AG09309 (cell line): Measurements from ENCODE around the gene ZNF672.

Source experiments
- DNase-seq: peaks from one replicate; pipeline ENCODE4 v3.0.0-alpha.2; 2010; ENCODE audit warnings: low read depth
- H3K4me3 ChIP-seq: 2 replicates; pipeline ENCODE4 v1.5.1; 2011; ENCODE audit warnings: mild to moderate bottlenecking, low read depth, low read length, moderate library complexity; ENCODE audit not compliant: control insufficient read depth
- TF ChIP-seq, protein P1 (sequence below): IDR thresholded peaks from 2 replicates; pipeline ENCODE4 v1.5.1; 2011; ENCODE audit warnings: mild to moderate bottlenecking, low read depth, low read length, inconsistent platforms; ENCODE audit not compliant: insufficient read depth, control insufficient read depth; ENCODE audit errors: missing control alignments

The ZNF672 gene

GRCh38 chr1:248814351-248814750 is 23.7 kb upstream of the ZNF672 start:
- DNase-seq: no peak
- TF ChIP-seq, protein P1, sequence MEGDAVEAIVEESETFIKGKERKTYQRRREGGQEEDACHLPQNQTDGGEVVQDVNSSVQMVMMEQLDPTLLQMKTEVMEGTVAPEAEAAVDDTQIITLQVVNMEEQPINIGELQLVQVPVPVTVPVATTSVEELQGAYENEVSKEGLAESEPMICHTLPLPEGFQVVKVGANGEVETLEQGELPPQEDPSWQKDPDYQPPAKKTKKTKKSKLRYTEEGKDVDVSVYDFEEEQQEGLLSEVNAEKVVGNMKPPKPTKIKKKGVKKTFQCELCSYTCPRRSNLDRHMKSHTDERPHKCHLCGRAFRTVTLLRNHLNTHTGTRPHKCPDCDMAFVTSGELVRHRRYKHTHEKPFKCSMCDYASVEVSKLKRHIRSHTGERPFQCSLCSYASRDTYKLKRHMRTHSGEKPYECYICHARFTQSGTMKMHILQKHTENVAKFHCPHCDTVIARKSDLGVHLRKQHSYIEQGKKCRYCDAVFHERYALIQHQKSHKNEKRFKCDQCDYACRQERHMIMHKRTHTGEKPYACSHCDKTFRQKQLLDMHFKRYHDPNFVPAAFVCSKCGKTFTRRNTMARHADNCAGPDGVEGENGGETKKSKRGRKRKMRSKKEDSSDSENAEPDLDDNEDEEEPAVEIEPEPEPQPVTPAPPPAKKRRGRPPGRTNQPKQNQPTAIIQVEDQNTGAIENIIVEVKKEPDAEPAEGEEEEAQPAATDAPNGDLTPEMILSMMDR: no peak

DNA sequence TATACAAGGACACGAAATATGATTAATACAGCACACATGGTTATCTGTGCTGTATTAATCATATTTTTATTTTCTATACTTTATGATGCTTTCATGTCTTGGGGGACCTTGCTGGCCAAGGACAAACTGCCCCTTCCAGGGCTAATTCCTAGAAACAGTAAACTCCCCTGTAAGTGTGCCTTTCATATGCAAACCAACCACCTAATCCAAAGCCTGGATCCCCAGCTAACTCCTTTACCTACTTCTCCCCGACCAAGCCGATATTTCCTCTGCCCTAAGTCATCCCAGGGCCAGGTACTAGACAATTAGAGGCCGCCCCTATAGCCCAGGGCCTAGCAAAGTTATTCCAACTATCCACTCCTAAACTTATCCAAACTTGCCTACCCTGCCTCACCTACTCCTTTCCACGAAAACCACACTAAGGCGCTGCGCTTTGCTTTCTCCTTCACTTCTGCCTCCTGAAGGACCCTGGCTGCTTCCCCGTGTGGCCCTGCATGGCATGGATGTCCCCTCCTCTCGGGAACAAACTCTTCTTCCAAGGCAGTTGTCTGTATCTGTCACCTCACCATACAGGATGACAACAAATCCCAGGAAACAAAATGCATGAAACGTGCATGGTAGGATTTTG is 22.5 kb upstream of the ZNF672 start:
- H3K4me3 ChIP-seq: no peak overlapping the region
- DNase-seq: no peak
- TF ChIP-seq, protein P1: no peak

More at GRCh38 chr1:248814351-248814750, 23.7 kb upstream of the ZNF672 start:
- H3K4me3 ChIP-seq: no peak overlapping the region

- no peak for DNase-seq
- TF ChIP-seq, protein P1: no peak
Measured at GRCh38 chr1:248816042-248816851, 21.8 kb upstream of the ZNF672 start.

GRCh38 chr1:248817065-248817464 is 21.0 kb upstream of the ZNF672 start:
- no peak for DNase-seq
- no peak overlapping the region for H3K4me3 ChIP-seq
- TF ChIP-seq, protein P1: no peak

More at GRCh38 chr1:248816042-248816851, 21.8 kb upstream of the ZNF672 start:
- H3K4me3 ChIP-seq: no peak overlapping the region

DNA sequence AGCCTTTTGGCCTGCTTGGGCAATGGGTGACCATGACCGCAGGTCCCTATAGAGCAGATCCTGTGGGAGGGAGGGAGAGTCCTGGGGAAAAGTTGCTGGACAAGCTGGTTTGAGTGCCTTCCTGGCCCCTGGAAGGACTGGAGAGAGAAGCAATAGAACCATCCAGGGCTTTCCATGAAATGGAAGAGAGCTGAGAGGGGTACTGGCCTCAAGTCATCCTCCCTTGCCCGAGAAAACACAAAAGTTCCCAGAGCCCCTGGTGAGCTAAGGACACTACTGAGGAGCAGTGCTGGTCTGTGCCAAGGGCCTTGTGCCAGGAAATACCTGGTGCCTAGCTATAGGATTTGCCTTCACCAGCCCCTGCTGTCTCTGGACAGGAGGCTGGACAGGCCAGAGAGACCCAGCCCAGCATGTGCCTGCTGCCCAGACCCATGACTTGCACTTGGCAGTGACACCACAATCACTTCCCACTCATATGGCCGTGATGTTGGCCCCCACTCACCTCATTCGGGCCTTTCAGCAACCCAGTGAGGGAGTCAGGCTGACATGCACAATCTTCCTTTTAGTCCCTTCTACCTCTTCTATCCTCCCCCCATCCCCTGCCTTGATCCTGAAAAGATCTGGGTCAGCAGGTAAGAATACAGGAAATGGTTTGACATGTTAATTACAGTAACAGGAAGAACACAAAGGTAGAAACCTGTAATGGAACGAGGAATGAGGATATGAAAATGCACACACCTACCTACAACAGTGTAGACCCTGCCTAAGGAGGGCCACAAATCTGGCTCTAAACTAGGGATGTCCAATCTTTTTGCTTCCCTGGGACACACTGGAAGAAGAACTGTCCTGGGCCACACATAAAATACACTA is 19.3 kb upstream of the ZNF672 start:
- TF ChIP-seq, protein P1: no peak
- no peak for DNase-seq
- no peak overlapping the region for H3K4me3 ChIP-seq

DNA sequence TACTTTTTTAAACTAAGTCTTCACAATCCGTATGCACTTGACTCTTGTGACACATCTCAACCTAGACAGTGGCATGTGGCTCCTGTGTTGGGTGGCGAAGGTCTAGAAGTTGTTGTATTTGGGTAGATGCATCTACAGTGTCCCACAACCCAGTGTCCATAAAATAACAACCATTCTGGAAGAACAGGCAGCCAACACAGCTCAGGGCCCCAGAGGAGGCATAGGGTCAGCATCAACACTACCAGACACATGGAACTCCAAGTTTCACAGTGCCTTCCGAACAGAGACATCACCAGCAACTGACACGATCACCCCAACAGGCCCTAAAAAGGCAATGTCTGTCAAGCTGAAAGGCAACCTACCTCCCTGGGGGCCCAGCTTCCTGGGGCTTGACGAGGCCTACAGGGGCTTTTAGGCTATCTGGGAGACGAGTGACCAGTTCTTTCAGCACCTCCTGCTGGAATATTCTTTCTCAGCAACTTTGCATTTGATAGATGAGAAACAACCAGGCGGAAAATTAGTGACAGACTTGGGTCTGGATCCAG is 17.9 kb upstream of the ZNF672 start:
- TF ChIP-seq, protein P1: no peak
- no peak for DNase-seq
- no peak overlapping the region for H3K4me3 ChIP-seq
